ENCODE results near the gene KHDC4. TPM values are rescaled to one million over a fixed set of nuclear protein-coding genes. Genes with fewer than 3 reads are reported as not detected.
"Not testable (repeated sequence)": the region's sequence is repeated elsewhere in the genome, so short reads cannot be mapped to it uniquely, and the experiment has no call there.

The KHDC4 gene
- total RNA-seq, 1 donor from 2014 or later: 34.8 TPM

- DNase-seq (ENCODE audit: extremely low read depth, low read depth, low spot score): no peak
These were observed 8.4 kb upstream of the KHDC4 start for GRCh38 chr1:155942578-155943141.

- no peak for DNase-seq (ENCODE audit: extremely low read depth, low read depth, low spot score)
These were observed 7.8 kb upstream of the KHDC4 start for GRCh38 chr1:155941845-155942531.

- DNase-seq (ENCODE audit: extremely low read depth, low read depth, low spot score): no peak
These were observed 7.0 kb upstream of the KHDC4 start, which contains the start of gene RXFP4 for GRCh38 chr1:155940993-155941844. RXFP4 (plus strand) TSS chr1:155941638; CDS start chr1:155941710, 72 bp downstream.

GRCh38 chr1:155940482-155940992 lies 6.3 kb upstream of the KHDC4 start:
- peak; percentile 45 for DNase-seq (ENCODE audit: extremely low read depth, low read depth, low spot score)

DNA sequence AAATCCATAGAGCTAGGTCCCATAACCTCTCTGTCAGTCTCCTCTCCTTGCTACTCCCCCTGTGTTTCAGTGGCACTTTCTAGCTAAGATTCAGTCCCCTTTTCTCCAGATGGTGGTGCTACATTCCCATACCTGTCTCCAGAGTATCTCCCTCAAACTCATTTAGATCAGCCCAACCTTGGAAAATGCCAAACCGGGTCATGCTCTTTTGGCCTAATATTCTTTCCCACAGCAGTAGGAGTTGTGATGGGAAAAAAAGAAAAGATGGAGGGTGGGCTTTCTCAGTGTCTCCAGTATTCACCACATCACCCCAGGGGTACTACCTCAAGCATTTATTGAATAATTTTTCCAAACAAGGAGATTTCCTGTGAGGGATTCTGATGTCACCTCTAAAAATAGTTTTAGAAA lies 4.0 kb upstream of the KHDC4 start:
- peak; percentile 70 for DNase-seq (ENCODE audit: extremely low read depth, low read depth, low spot score)

GRCh38 chr1:155934936-155935590 lies 850 bp upstream of the KHDC4 start:
- DNase-seq (ENCODE audit: extremely low read depth, low read depth, low spot score): no peak

DNA sequence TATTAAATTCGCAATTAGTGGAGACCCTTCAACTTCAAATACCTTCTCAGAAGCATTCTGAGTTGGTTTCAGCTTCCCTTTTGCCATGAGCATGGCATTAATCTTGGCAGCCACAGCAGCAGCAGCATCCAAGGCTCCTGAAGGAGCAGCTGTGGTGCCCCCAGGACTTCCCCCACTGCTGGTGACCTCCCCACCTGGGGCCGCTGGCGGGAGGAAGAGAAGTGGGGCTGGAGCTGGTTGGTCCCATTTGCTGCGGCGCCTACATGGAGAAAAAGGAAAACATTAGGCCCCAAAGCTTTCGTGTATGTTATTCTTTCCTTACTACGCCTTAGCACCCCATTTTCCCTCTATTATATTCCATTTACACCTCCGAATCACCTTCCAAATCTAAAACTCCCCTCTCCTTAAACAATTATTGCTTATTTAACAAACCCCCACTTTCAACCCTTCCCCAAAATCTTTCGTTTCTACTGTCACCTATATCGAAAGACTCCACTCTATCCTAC lies 569 bp downstream of the KHDC4 start:
- DNase-seq (ENCODE audit: extremely low read depth, low read depth, low spot score): no peak

DNA sequence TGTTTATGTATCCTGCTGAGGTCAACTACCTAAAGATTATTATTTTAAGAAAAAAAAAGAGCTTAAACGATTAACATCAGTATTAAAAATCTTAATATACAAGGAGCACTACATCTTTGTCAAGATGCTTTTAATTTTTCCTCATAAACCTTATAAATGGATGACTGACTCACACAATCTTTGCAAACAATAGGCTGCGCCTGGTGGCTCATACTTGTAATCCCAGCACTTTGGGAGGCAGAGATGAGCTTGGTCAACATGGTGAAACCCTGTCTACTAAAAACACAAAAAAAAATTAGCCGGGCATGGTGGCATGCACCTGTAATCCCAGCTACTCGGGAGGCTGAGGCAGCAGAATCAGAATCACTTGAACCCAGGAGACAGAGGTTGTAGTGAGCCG lies 1.7 kb downstream of the KHDC4 start:
- no peak for DNase-seq (ENCODE audit: extremely low read depth, low read depth, low spot score)

- DNase-seq (ENCODE audit: extremely low read depth, low read depth, low spot score): no peak
These were observed 2.1 kb downstream of the KHDC4 start for GRCh38 chr1:155932081-155932480.

DNA sequence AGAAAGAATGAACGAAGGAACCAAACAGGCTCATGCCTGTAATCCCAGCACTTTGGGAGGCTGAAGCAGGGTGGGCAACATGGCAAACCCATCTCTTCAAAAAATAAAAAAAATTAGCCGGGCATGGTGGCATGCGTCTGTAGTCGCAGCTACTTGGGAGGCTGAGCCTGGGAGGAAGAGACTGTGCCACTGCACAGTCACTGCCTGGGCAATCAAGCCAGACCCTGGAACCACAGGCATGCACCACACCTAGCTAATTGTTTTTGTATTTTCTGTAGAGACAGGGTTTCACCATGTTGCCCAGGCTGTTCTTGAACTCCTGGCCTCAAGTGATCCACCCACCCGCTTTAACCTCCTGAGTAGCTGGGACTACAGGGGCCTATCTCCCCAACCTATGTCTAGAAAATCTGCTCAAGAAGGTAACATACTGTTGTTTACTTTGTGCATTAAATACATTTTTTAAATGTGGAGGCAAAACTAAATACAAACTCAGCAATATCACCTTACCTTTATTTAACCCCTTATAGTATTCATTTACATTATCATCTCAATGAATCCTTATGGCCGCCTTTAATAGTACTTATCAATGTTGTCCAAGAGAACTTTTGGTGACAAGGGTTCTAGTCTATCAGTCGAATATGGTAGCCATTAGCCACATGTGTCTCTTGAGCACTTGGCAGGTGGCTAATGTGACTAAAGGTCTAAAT lies 2.7 kb downstream of the KHDC4 start:
- DNase-seq (ENCODE audit: extremely low read depth, low read depth, low spot score): no peak

- DNase-seq (ENCODE audit: extremely low read depth, low read depth, low spot score): not testable (repeated sequence)
These were observed 3.5 kb downstream of the KHDC4 start for GRCh38 chr1:155930725-155931124.

DNA sequence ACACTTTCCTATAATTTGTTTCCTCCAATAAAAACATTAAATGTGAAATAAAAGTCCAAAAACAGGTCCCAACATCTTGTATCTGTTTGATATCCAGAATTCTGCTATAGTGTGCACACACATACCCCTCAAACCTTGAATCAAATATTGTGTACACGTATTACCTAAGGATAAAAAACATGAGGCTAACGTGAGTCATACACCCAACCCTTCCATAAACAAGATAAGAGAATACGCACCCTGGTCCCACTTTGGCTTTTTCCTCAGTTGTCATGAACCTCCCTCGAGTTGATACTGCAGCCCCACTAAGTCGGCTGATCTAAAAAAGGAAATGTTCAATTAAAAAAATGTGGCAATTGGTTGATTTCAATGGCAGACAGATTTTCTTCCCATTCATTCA lies 5.2 kb downstream of the KHDC4 start:
- DNase-seq (ENCODE audit: extremely low read depth, low read depth, low spot score): no peak

- no peak for DNase-seq (ENCODE audit: extremely low read depth, low read depth, low spot score)
These were observed 8.7 kb downstream of the KHDC4 start for GRCh38 chr1:155925506-155925905.

GRCh38 chr1:155920717-155921116 lies 13.5 kb downstream of the KHDC4 start:
- no peak for DNase-seq (ENCODE audit: extremely low read depth, low read depth, low spot score)

- no peak for DNase-seq (ENCODE audit: extremely low read depth, low read depth, low spot score)
These were observed 14.4 kb downstream of the KHDC4 start for GRCh38 chr1:155919801-155920200.

DNA sequence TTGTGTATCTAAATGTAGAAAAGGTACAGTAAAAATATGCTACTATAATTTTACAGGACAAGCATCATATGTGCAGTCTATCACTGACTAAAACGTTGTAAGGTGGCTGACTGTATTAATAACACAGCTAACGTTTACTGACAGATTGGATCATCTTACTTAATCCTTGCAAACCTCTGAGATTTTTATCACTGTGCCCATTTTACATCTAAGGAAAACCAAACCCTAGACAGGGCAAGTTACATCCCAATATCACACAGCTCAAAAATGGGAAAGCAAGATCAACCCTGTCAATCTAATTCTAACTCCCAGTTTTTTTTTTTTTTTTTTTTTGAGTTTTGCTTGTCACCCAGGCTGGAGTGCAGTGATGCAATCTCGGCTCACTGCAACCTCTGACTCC lies 15.6 kb downstream of the KHDC4 start:
- no peak for DNase-seq (ENCODE audit: extremely low read depth, low read depth, low spot score)

DNA sequence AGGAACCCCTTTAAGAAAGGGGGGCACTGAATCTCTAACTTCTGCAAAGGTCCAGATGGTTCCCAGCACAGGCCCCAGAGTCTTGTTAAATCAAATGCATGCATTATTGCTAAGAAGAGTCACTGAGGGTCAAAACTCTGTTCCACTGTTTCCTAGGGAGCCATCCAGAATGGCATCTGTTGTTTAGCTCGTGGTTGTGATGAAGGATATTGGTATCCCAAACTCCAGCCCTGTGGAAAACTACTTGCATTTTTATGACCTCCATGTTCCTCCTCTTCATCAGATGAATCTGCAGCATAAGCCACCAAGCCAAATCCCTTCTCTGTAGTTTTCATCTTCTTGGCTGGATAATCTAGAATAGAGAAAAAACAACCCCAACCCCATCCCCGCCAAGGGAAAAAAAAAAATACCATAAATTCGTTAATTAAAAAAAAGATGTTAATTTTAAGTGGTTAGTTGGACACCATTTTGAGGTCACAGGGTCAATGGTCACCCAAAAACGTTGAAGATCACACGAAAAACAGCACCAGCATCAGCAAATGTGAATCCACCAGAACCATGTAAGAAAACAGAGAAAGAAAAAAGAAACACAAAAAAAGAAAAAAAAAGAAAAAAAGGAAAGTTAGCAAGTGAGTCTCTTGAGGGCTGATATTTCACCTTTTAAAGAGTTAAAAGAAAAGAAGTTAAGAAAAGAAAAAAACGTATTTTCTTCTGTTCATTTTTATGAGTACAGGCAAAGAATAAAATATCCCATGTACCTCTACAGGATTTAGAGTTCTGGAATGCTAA lies 20.1 kb downstream of the KHDC4 start:
- DNase-seq (ENCODE audit: extremely low read depth, low read depth, low spot score): no peak

- no peak for DNase-seq (ENCODE audit: extremely low read depth, low read depth, low spot score)
These were observed 22.1 kb downstream of the KHDC4 start for GRCh38 chr1:155912056-155912536.
